ENCODE measurements around the gene GPR132. TPM values are rescaled to one million over a fixed set of nuclear protein-coding genes. Genes with fewer than 3 reads are reported as not detected.

The GPR132 gene
- total and polyA plus RNA-seq, 2 of the 13 experiments (the other 11 are each of a cell fraction or from before 2014, with no cell fraction given), result not detected

DNA sequence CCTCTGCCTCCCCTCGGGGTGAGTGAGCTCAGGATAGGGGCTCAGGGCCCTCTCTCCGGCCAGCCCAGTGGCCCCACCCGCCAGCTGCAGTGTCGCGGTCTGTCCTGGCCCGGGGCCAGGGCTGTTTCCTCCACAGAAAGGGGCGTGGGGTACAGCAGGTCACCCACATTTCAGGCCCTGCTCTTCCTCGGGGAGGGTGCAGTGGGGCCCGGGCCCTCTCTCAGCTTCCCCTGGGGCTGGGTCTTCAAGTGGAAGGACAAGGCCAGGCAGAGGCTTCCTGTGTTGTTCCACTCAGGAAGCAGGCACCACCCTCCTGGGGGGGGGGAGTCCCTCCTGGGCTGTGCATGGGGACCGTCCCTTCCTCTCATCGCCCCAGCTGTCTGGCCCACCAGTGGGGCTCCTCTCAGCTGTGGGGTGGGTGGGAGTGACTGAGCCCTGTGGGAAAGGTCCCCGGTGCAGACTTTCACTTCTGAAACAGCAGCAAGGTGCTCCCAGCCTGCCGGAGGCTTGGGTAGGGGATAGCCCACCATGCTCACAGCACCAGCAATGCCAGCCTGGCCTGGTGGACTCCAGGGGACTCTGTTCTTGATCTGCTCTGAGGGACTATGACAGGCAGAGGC, 3.7 kb downstream of the GPR132 start:
- Histone ChIP-seq H3K4me3 (replicated peaks in 1 of 3; ENCODE audit: insufficient read depth in 1 of 3, low read depth in 2 of 3, low read length in 3 of 3) (no peak overlapping the region), H3K4me1 (ENCODE audit: insufficient read depth, low read length) (peaks cover 13% of the 10 kb centered on the region), H3K27ac (ENCODE audit: extremely low read length, insufficient read depth, low read length) (no peak overlapping the region), H3K27me3 (ENCODE audit: control insufficient read depth in 1 of 2, insufficient read depth in 2 of 2, low read length in 2 of 2) (peaks cover 5 to 37% of the 10 kb centered on the region in 2 experiments), H4K20me1 (ENCODE audit: insufficient read depth, low read length) (no peaks in the 10 kb centered on the region), H3K4me2 (ENCODE audit: low read depth, low read length) (no peak overlapping the region), H3K36me3 (replicated peaks in 1 of 2; ENCODE audit: control insufficient read depth in 1 of 2, insufficient read depth in 2 of 2, low read length in 2 of 2) (no peaks in the 10 kb centered on the region), H3K79me2 (ENCODE audit: insufficient read depth, low read length) (no peaks in the 10 kb centered on the region), H3K9ac (ENCODE audit: insufficient read depth, low read depth, low read length) (no peak overlapping the region), H3K9me3 (ENCODE audit: low read length) (no peaks in the 10 kb centered on the region), H2AFZ (ENCODE audit: low read length) (no peak overlapping the region)
- TF ChIP-seq, protein P1, sequence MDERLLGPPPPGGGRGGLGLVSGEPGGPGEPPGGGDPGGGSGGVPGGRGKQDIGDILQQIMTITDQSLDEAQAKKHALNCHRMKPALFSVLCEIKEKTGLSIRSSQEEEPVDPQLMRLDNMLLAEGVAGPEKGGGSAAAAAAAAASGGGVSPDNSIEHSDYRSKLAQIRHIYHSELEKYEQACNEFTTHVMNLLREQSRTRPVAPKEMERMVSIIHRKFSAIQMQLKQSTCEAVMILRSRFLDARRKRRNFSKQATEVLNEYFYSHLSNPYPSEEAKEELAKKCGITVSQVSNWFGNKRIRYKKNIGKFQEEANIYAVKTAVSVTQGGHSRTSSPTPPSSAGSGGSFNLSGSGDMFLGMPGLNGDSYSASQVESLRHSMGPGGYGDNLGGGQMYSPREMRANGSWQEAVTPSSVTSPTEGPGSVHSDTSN (CRISPR knock-in tag; IDR thresholded peaks at IDR 0.05), result no peak
- TF ChIP-seq MED8 (CRISPR knock-in tag; IDR thresholded peaks at IDR 0.05; ENCODE audit: insufficient replicate concordance) (no peak), ZNF430 (CRISPR knock-in tag; IDR thresholded peaks at IDR 0.05) (no peak), MED13 (CRISPR knock-in tag; IDR thresholded peaks at IDR 0.05) (no peak), ZNF530 (CRISPR knock-in tag; IDR thresholded peaks at IDR 0.05; ENCODE audit: low read depth) (no peak), MIER2 (CRISPR knock-in tag; IDR thresholded peaks at IDR 0.05) (no peak), RFX3 (CRISPR knock-in tag; IDR thresholded peaks at IDR 0.05) (no peak), THYN1 (CRISPR knock-in tag; IDR thresholded peaks at IDR 0.05; ENCODE audit: borderline replicate concordance, low read depth) (no peak), HOXA3 (CRISPR knock-in tag; IDR thresholded peaks at IDR 0.05) (no peak), MIER3 (CRISPR knock-in tag; IDR thresholded peaks at IDR 0.05; ENCODE audit: borderline replicate concordance) (no peak)
- TF ChIP-seq, protein P2, sequence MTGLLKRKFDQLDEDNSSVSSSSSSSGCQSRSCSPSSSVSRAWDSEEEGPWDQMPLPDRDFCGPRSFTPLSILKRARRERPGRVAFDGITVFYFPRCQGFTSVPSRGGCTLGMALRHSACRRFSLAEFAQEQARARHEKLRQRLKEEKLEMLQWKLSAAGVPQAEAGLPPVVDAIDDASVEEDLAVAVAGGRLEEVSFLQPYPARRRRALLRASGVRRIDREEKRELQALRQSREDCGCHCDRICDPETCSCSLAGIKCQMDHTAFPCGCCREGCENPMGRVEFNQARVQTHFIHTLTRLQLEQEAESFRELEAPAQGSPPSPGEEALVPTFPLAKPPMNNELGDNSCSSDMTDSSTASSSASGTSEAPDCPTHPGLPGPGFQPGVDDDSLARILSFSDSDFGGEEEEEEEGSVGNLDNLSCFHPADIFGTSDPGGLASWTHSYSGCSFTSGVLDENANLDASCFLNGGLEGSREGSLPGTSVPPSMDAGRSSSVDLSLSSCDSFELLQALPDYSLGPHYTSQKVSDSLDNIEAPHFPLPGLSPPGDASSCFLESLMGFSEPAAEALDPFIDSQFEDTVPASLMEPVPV (CRISPR knock-in tag; IDR thresholded peaks at IDR 0.05), result no peak
- TF ChIP-seq, protein P3, sequence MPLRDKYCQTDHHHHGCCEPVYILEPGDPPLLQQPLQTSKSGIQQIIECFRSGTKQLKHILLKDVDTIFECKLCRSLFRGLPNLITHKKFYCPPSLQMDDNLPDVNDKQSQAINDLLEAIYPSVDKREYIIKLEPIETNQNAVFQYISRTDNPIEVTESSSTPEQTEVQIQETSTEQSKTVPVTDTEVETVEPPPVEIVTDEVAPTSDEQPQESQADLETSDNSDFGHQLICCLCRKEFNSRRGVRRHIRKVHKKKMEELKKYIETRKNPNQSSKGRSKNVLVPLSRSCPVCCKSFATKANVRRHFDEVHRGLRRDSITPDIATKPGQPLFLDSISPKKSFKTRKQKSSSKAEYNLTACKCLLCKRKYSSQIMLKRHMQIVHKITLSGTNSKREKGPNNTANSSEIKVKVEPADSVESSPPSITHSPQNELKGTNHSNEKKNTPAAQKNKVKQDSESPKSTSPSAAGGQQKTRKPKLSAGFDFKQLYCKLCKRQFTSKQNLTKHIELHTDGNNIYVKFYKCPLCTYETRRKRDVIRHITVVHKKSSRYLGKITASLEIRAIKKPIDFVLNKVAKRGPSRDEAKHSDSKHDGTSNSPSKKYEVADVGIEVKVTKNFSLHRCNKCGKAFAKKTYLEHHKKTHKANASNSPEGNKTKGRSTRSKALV (CRISPR knock-in tag; IDR thresholded peaks at IDR 0.05), result no peak
- TF ChIP-seq, protein P4, sequence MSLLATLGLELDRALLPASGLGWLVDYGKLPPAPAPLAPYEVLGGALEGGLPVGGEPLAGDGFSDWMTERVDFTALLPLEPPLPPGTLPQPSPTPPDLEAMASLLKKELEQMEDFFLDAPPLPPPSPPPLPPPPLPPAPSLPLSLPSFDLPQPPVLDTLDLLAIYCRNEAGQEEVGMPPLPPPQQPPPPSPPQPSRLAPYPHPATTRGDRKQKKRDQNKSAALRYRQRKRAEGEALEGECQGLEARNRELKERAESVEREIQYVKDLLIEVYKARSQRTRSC (CRISPR knock-in tag; IDR thresholded peaks at IDR 0.05; ENCODE audit: low read depth), result no peak
- FAIRE-seq, result no peak
- DNase-seq (ENCODE audit: low spot score), result no peak
- ATAC-seq, result no peak
- CTCF ChIA-PET (ENCODE audit: low intra/inter-chr PET ratio, low total read pairs), result no interaction called here
- no TSS peak for BruUV-seq (replicated peaks)
- in situ Hi-C loops (cut with HindIII; ENCODE audit: extremely low pct_ligation_motif_present, low pct_unique_long_range_greater_than_20kb) (no loop called here), intact Hi-C loops (cut with micrococcal nuclease; ENCODE audit: unreplicated experiment) (no loop called here)
- POLR2A ChIA-PET, result no interaction called here
- no CpG with 5 or more reads among the region's 13 CpGs for WGBS (ENCODE audit: low lambda C conversion rate)

Measured in HepG2 (cell line).